ENCODE results near the gene CEP170B. TPM values are rescaled to one million over a fixed set of nuclear protein-coding genes. Genes with fewer than 3 reads are reported as not detected.

CEP170B gene
- total and polyA plus RNA-seq, 9 of the 15 experiments (the other 6 are each of a cell fraction or from before 2014, with no cell fraction given), result 0.01 to 10.2 (median 2.2) TPM

DNA sequence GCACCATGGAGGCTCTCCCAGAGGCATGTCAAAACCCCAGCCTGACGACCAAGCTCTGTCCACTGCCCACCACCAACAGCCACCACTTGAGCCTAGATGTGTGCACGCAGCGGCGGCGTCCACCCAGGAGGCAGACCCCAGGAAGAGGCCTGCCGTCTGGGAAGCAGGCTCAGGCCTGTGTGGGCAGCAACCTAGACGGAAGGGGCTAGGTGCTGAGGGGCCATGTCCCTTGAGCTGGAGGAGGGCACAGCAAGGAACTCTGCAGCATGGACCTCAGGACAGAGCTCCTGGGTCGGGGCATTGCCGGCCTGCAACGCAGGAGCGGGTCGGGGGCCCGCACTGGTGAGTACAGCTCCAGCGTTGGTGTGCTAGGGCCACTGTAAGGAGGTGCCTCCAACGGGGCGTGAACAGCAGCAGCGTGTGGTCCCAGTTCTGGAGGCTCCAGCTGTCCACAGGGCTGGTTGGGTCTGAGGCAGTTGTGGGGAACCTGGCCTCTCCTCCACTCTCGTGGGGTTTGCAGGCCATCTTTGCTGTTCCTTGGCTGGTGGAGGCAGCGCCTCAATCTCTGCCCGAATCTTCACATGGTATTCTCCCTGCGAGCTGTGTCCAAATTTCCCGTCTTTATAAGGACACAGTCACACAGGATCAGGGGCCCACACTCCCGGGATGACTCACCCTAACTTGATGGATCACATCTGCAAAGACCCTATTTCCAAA lies 43.7 kb upstream of the CEP170B start:
- intact Hi-C loops (cut with micrococcal nuclease) (no loop called here), in situ Hi-C loops (cut with MboI) (loop anchor here (5.0 kb wide), 1 partner anchor 54 kb away; no protein-coding TSS in a partner anchor)
- Histone ChIP-seq H3K4me2 (ENCODE audit: insufficient read depth, low read length) (no peak overlapping the region), H4K20me1 (replicated peaks; ENCODE audit: control insufficient read depth, insufficient read depth, low read length) (no peaks in the 10 kb centered on the region), H3K9ac (ENCODE audit: insufficient read depth in 1 of 2, low read depth in 2 of 2, low read length in 2 of 2) (no peak overlapping the region), H3K27me3 (ENCODE audit: control insufficient read depth in 2 of 2, insufficient read depth in 2 of 2, low read length in 2 of 2) (no peaks in the 10 kb centered on the region), H3K9me1 (ENCODE audit: control insufficient read depth, insufficient read depth, low read length) (no peaks in the 10 kb centered on the region), H2AFZ (ENCODE audit: low read depth, low read length) (no peak overlapping the region), H3K4me1 (replicated peaks in 1 of 2; ENCODE audit: control insufficient read depth in 2 of 2, insufficient read depth in 2 of 2, low read length in 2 of 2) (peaks cover 2 to 37% of the 10 kb centered on the region in 2 experiments; a peak in 3 of 5 replicates), H3K4me3 (no peak overlapping the region), H3K79me2 (ENCODE audit: control insufficient read depth, insufficient read depth, low read length) (peaks cover 15% of the 10 kb centered on the region), H3K27ac (ENCODE audit: extremely low read depth, low read depth, low read length) (no peak overlapping the region), H3K36me3 (ENCODE audit: control insufficient read depth, insufficient read depth, low read length) (peaks cover 8% of the 10 kb centered on the region; the same call in 1 of the 3 replicates), H3K9me3 (replicated peaks; ENCODE audit: control insufficient read depth, insufficient read depth, low read depth, low read length) (no peaks in the 10 kb centered on the region)
- no TSS peak for BruUV-seq (replicated peaks)
- ChIA-PET POLR2A (interaction anchor here (0.6 kb wide), 1 partner anchor 18 kb away, joined by 4 read pairs; no protein-coding TSS in a partner anchor), CTCF (ENCODE audit: low intra/inter-chr PET ratio) (no interaction called here)
- whole genome bisulfite sequencing (ENCODE audit: insufficient coverage, low coverage, missing lambda C conversion rate), result 73% methylated on average over 10 of the region's 23 CpGs
- DNase-seq (ENCODE audit: extremely low read depth in 1 of 4, low spot score in 3 of 4) (peak in 1 of 4 experiments; percentile 1), FAIRE-seq (no peak), ATAC-seq (no peak)
- TF ChIP-seq RFX5 (IDR thresholded peaks at IDR 0.05; ENCODE audit: low read depth, low read length), result no peak
- TF ChIP-seq ILF3 (IDR thresholded peaks at IDR 0.05; ENCODE audit: borderline replicate concordance), result no peak
- TF ChIP-seq ZFP91 (CRISPR knock-in tag; IDR thresholded peaks at IDR 0.05), result no peak
- TF ChIP-seq ZNF197 (CRISPR knock-in tag; IDR thresholded peaks at IDR 0.05; ENCODE audit: low read depth), result no peak

Data from K562 (cell line).